Epidermal melanocyte (primary cell): Measurements from ENCODE around the gene IQUB.
"Not testable (repeated sequence)": the region's sequence is repeated elsewhere in the genome, so short reads cannot be mapped to it uniquely, and the experiment has no call there.

Source experiments
- DNase-seq: peaks from one replicate; pipeline ENCODE4 v3.0.0; 2011; ENCODE audit warnings: low spot score; ENCODE audit not compliant: insufficient read length

IQUB gene

DNA sequence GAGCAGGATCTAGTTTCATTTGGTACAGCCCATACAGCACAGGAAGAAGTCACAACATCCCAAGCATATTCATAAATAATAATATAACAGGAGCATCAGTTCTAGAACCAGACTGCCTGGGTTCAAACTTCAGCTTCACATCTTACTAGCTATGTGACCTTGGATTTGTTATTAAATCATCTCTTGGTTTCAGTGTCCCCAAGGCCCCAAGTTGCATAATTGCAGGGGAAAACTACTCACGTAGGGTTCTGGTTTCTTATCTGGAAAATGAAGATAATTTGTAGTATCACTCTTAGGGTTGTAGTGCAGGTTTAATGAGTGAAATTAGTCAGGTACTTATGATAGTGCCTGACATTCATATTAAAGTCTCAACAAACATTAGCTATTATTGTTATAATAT, 5.5 kb upstream of the IQUB start:
- no peak for DNase-seq

GRCh38 chr7:123538897-123539296, 4.5 kb upstream of the IQUB start:
- no peak for DNase-seq

DNA sequence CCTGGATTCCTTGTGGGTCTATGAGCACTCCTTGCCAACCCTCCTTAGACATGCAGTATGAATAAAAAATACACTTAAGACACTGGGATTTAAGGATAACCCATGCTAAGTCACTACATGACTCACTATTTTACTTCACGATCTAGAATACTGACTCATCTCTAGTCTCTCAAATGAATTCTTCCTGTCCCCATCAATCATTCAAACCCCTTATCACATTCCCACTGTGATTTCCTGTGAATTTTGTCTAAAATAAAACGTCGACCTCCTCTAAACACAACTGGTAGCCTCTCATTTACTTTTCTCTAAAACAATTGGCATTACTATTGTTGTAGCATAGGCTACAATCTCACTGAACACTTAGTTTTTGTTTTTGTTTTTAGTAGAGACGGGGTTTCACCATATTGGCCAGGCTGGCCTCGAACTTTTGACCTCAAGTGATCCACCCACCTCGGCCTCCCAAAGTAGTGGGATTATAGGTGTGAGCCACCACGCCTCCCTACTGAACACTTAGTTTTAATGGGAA, 3.9 kb upstream of the IQUB start:
- no peak for DNase-seq

- DNase-seq, result no peak
Observed at GRCh38 chr7:123537026-123537642, 2.7 kb upstream of the IQUB start.

DNA sequence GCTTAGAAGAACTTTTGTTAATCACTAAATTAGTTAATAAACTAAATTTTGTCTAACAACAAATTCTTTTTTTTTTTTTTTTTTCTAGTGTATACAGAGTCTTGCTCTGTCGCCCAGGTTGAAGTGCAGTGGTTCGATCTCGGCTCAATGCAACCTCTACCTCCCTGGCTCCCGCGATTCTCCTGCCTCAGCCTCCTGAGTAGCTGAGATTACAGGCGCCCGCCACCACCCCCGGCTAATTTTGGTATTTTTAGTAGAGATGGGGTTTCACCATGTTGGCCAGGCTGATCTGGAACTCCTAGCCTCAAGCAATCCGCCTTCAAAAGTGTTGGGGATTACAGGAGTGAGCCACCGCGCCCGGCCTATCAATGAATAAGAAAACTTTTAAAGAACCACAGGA, 1.1 kb upstream of the IQUB start:
- no peak for DNase-seq

DNA sequence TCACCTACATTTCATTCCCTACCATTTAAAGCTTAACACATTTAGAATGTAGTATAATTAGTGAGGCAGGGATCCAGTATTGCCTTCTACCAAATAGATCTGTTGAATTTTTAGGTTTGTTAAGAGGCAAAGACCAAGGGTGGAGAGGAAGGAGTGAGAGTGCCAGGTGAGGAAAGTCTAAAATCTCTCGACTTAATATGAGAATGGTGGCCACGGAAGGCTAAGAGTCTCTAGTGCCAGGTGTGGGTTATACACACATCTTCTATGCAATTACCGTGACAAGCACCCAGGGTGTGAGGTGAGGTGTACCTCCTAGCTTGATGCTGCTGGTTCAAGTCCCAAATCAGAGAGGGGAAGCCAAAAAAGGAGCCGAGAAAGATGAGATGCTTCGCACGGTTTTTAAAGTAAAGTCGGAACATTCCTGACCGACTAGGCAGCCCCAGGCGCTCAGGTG, 439 bp downstream of the IQUB start:
- DNase-seq, result no peak

DNA sequence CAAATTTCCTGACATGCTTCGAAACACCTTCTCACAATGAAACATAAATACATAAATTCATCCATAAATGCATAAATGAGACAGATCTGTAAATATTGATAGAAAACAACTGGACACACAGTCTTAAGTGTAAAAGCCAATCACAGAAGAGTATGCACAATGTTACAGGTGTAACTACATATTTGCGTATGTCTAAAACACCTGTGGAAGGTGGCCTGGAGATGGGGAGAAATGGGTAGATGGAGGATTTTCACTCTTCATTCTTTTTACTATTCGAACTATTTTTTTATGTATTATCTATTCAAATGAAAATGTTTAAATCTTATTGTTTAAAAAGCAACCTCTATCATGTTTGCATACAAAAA, 860 bp downstream of the IQUB start:
- DNase-seq, result no peak

DNA sequence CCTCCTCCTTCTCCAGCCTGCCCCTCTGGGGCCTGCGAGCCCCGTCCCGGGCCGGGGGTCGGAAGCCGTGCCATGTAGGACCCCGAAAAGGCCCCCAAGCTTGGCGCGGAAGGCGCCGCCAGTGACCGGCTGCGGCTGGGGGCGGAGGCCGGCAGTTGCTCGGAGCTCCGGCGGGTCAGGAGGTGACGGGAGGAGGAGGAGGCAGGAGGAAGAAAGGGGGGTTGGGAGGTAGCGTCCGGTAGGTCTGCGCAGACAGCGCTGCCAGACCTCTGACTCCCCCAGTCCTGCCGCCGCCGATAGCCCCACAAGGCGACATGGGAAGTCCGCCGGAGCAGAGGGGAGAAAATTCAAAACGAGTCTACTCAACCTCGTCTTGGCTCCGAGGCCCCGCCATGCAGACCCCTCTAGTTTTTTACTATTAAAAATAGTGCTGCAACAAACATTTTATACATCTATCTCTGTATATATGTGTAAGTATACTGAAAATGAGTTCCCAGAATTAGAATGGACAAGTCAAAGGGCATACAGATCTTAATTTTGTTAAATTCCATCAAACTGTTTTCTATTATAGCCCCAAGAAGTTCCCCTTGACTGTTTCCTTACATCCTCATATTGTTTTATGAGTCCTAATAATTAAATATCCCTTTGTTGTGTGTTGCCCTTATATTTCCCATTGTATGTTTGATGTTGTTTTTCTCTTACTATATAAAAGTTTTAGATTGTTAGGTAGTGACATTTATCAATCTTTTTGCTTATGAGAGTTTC, 1.4 kb downstream of the IQUB start:
- DNase-seq, result not testable (repeated sequence)

DNA sequence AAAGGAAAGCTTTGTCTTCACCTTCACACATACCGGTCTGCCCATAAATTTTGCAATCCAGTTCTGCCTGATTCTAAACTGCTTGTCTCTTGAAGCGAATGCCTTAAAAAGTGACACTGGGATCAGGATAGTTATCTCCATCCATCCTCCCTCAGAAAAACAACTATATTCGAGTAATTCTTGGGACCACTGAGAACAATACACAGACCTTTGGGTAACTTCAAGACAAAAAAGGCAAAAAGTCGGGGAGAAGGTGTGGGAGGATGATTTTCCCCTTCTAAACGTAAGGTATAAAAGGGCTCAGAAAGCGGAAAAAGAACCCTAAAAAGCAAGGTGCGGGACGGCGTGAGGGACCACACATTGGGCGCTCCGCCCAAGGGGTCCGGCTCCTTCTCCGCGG, 2.1 kb downstream of the IQUB start:
- DNase-seq, result not testable (repeated sequence)

DNA sequence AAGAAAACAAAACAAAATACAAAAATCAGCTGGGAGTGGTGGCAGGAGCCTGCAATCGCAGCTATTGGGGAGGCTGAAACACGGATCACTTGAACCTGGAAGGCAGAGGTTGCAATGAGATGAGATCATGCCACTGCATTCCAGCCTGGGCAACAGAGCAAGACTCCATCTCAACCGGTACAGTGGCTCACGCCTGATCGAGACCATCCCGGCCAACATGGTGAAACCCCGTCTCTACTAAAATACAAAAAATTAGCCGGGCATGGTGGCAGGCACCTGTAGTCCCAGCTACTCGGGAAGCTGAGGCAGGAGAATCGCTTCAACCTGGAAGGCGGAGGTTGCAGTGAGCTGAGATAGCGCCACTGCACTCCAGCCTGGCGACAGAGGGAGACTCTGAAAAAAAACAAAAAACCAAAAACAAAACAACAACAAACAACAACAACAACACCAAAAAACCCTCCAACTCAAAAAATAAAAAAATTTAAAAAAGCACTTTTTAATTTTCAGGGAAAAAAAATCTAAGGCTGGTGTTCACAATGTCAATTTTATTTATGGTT, 4.3 kb downstream of the IQUB start:
- DNase-seq, result not testable (repeated sequence)

GRCh38 chr7:123528265-123528664, 6.1 kb downstream of the IQUB start:
- DNase-seq, result no peak

DNA sequence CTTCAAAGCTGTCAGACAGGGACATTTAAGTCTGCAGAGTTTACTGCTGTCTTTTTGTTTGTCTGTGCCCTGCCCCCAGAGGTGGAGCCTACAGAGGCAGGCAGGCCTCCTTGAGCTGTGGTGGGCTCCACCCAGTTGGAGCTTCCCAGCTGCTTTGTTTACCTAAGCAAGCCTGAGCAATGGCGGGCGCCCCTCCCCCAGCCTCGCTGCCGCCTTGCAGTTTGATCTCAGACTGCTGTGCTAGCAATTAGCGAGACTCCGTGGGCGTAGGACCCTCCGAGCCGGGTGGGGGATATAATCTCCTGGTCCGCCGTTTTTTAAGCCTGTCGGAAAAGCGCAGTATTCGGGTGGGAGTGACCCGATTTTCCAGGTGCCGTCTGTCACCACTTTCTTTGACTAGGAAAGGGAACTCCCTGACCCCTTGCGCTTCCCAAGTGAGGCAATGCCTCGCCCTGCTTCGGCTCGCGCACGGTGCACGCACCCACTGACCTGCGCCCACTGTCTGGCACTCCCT, 6.6 kb downstream of the IQUB start:
- DNase-seq, result not testable (repeated sequence)

DNA sequence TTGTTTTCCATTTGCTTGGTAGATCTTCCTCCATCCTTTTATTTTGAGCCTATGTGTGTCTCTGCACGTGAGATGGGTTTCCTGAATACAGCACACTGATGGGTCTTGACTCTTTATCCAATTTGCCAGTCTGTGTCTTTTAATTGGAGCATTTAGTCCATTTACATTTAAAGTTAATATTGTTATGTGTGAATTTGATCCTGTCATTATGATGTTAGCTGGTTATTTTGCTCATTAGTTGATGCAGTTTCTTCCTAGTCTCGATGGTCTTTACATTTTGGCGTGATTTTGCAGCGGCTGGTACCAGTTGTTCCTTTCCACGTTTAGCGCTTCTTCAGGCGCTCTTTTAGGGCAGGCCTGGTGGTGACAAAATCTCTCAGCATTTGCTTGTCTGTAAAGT, 7.9 kb downstream of the IQUB start:
- not testable (repeated sequence) for DNase-seq

DNA sequence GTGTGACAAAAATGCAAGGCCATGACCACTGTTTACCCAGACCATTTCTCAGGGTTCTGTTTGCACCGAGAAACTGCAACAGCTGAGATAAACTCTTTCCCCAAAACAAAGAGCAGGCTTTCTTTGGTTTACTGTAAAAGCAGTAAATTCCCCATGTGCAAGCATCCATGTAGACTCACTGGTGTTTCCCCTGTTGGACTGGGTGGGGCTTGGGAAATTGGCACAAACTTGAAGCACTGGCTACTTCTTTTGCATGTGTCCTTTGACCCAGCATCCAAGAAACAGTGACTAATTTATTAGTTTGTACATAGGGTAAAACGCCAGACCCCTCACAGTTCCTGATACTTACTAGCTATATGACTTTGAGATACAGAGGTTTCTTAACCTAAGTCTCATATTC, 12.3 kb downstream of the IQUB start:
- DNase-seq, result no peak

DNA sequence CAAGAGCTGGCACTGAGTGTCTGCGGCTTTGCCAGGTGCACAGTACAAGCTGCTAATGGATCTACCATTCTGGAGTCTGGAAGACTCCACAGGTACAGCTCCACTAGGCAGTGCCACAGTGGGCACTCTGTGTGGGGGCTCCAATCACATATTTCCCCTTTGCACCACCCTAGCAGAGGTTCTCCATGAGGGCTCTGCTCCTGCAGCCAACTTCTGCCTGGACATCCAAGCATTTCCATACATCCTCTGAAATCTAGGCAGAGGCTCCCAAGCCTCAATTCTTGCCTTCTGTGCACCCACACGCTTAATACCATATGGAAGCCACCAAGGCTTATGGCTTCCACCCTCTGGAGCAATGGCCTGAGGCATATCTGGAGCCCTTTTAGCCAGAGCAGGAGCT, 29.2 kb downstream of the IQUB start:
- no peak for DNase-seq

GRCh38 chr7:123502201-123502600, 32.2 kb downstream of the IQUB start:
- DNase-seq, result peak; percentile 25

- no peak for DNase-seq
Observed at GRCh38 chr7:123500878-123501489, 33.4 kb downstream of the IQUB start.

DNA sequence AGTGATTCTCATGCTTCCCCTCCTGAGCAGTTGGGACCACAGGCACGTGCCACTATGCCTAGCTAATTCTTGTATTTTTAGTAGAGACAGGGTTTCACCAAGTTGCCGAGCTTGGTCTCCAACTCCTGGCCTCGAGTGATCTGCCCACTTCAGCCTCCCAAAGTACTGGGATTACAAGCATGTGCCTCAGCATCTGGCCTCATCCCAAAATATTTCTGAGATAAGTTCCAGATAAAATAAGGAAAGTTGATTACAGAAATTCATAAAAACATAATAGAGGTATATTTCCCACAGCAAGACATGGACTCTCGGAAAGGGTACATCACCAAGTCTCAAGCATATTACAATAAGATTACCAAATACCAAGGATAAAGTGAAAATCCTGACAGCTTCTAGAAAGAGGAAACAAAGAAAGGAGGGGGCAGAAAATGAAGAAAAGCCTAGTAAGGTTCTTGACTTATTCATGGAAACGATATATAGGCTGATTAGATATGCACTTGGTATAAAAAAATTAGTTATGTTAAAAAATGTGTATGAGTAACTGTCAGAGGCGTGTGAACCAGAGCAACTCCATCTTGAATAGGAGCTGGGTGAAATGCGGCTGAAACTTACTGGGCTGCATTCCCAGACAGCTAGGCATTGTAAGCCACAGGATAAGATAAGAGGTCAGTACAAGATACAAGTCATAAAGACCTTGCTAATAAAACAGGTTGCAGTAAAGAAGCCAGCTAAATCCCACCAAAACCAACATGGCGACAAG, 35.0 kb downstream of the IQUB start:
- DNase-seq, result no peak

GRCh38 chr7:123498601-123499000, 35.8 kb downstream of the IQUB start:
- DNase-seq, result no peak

DNA sequence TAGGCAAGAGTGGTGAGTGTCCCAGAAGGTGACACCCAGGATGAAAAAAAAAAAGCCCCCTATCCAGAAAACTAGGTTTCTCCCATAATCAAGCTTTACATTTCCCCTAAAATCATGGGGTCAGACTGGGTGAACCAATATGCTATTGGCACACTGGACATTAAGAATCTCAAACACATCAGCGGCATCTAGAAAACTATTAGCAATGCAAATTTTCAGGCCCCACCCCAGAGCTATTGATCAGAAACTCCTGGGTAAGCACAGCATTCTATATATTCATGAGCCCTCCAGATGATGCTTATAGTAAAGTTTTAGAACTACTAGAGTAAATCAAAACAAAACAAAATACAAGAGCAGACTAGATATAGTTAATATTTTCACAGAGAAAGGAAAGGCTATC, 36.4 kb downstream of the IQUB start:
- DNase-seq, result no peak

- DNase-seq, result no peak
Observed at GRCh38 chr7:123494193-123494796, 40.1 kb downstream of the IQUB start.
